Stomach (tissue), 4 donors: ENCODE measurements around the gene PLCH2.

Experiments used
- CTCF ChIP-seq, 7 experiments: fragments of 450-650 bp in 4 of 7; fragments of 200-600 bp in 3 of 7; sonication (generic) in 3 of 7; IDR thresholded peaks; one replicate each; pipeline ENCODE4 v1.5.1; 2016 to 2019; ENCODE audit warnings: antibody characterized with exemption in 7 of 7, control low read depth in 2 of 7, mild to moderate bottlenecking in 1 of 7
- EP300 ChIP-seq: sonication (generic); formaldehyde crosslinking; IDR thresholded peaks from one replicate; pipeline ENCODE4 v1.6.1; 2017; ENCODE audit warnings: antibody characterized with exemption
- POLR2A ChIP-seq, 4 donors: fragments of 450-650 bp; IDR thresholded peaks; one replicate each; pipeline ENCODE4 v1.6.1; 2016; ENCODE audit warnings: antibody characterized with exemption in 4 of 4, control low read depth in 2 of 4, mild to moderate bottlenecking in 1 of 4, moderate library complexity in 1 of 4
- POLR2AphosphoS5 ChIP-seq, 3 donors: sonication (generic); formaldehyde crosslinking; IDR thresholded peaks; one replicate each; pipeline ENCODE4 v1.6.1; 2016; ENCODE audit warnings: antibody characterized with exemption in 3 of 3

GRCh38 chr1:2499986-2500596 is 24.0 kb downstream of the PLCH2 start:
- TF ChIP-seq CTCF (IDR thresholded peaks at IDR 0.05) (no peak), POLR2AphosphoS5 (IDR thresholded peaks at IDR 0.05) (no peak), POLR2A (IDR thresholded peaks at IDR 0.05) (no peak), EP300 (no peak)
